GM19035 (cell line): ENCODE results near the gene FBXO21.
"Not testable (repeated sequence)": the region's sequence is repeated elsewhere in the genome, so short reads cannot be mapped to it uniquely, and the experiment has no call there.

Experiments used
- ATAC-seq: cut with Tn5 transposase; IDR thresholded peaks from one replicate; pipeline ENCODE4 v1.9.1; 2021; ENCODE audit not compliant: unreplicated experiment

Gene FBXO21

GRCh38 chr12:117109943-117110635, 80.2 kb downstream of the FBXO21 start:
- ATAC-seq, result no peak

GRCh38 chr12:117105902-117106301, 84.4 kb downstream of the FBXO21 start:
- no peak for ATAC-seq

DNA sequence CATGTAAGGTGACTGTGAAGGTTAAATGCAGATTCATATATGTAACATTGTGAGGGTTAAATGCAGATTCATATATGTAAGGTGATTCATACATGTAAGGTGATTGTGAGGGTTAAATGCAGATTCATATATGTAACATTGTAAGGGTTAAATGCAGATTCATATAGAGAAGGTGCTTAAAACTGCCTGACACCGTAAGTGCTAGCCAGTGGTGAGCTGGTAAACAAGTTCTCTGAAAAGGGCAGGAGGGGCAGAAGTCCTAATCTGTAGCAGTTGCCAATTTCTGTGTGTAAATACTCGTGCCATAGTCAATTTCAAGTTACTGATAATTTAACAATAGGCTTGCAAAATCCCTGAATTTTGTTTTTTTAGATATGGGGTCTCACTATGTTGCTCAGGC, 86.3 kb downstream of the FBXO21 start:
- ATAC-seq, result not testable (repeated sequence)

- ATAC-seq, result no peak
Measured at GRCh38 chr12:117102800-117103181, 87.5 kb downstream of the FBXO21 start.

DNA sequence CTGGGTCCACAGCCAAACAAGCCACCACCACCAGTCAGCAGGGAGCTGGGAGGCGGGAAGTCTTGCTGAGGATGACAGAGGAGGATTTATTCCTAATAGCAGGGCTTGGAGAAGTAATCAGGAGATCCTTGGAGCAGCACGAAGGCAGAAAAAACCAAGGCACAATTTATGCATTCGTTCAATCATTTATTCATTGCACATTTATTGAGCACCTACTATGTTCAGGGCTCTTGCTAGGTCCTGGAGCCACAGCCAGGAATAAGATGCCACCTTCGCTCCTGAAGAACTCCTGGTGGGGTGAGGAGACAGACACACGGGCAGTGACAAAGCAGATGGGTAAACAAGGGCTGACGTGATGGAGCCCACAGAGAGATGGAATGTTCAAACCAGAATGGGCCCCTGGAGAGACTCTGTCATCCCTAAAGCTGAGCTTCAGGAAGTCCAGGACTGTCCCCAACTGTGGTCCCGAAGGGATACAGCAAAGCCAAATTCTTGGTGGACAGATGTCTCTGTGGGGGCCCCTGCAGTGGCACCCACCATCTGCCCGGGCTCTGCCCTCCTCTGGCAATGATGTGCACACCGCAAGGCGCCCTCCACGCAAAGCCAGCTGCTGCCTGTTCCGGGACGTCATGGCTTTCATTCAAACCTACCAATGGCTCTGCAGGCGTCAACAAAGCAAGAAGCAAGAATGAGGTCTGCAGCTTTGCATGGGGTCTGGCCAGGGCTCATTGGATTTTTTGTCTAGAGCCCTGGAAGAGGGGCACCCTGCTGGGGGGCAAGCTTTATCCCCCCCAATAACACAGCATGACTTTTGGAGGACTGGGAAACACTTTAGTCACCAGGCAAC, 88.1 kb downstream of the FBXO21 start:
- no peak for ATAC-seq

DNA sequence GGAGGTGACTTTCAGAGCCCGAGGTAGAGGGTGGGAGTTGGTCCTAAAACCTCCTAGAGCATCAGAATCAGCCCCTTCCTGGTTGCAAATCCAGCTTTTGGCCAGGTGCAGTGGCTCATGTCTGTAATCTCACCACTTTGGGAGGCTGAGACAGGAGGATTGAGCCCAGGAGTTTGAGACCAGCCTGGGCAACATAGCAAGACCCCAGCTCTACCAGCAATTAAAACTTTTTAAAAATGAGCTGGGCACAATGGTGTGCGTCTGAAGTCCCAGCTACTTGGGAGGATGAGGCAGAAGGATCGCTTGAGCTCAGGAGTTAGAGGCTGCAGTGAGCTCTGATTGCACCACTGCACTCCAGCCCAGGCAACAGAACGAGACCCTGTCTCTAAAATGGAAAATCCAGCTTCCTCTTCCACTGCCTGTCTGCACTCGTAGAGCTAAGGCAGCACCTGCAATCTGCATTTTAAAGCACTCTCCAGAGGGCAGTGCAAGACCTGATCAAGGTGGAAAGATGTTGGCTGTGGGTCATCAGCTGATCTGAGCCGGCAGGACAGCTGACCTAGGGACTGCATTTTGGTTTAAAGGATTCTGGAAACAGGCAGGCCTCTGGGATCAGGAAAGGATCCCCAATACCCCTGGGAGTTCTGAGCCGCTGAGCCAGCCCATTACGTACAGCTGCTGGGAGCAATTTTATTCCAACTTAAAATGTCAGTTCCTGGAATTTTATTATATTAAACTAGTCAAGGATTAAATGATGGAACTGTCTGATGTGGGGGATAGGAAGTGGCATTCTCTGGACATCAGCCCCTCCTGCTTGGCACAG, 89.2 kb downstream of the FBXO21 start:
- no peak for ATAC-seq

DNA sequence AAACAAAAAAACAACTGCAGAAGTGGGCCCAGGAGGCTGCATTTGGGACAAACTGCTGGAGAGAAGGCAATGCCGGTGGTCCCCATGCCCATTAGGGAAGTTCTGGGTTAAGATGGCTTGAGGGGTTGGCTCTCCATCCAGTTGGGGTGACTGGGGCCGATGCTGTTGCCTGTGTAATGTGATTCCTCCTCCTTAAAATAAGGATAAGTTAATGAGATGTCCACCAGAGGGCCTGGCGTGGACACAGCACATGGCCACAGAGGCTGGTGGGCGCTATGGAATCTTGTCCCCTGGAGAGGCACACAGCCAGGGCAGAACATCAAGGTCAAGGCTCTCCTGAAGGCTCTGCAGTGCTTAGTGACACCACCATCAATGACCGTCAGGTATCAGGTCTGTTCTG, 90.0 kb downstream of the FBXO21 start:
- ATAC-seq, result no peak

GRCh38 chr12:117098361-117099217, 91.7 kb downstream of the FBXO21 start:
- ATAC-seq, result peak; percentile 46

DNA sequence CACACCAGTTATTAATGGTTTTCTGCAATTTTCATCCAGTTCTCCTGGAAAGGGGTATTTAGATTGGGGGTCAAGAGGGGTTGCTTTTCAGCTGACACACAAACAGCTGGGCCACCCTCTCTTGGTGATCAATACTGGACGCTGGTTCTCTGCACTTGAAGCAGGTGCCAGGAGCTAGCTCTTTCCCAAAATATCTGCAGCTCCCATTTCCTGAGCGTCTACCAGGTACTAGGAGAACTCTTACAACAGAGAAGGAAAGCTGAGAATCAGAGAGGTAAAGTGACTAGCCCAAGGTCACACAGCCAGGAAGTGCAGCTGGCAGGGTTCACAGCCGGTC, 92.3 kb downstream of the FBXO21 start:
- ATAC-seq, result no peak

GRCh38 chr12:117097159-117097558, 93.1 kb downstream of the FBXO21 start:
- no peak for ATAC-seq

GRCh38 chr12:117096501-117097042, 93.7 kb downstream of the FBXO21 start:
- no peak for ATAC-seq

- not testable (repeated sequence) for ATAC-seq
Measured at GRCh38 chr12:117095191-117095590, 95.1 kb downstream of the FBXO21 start.

DNA sequence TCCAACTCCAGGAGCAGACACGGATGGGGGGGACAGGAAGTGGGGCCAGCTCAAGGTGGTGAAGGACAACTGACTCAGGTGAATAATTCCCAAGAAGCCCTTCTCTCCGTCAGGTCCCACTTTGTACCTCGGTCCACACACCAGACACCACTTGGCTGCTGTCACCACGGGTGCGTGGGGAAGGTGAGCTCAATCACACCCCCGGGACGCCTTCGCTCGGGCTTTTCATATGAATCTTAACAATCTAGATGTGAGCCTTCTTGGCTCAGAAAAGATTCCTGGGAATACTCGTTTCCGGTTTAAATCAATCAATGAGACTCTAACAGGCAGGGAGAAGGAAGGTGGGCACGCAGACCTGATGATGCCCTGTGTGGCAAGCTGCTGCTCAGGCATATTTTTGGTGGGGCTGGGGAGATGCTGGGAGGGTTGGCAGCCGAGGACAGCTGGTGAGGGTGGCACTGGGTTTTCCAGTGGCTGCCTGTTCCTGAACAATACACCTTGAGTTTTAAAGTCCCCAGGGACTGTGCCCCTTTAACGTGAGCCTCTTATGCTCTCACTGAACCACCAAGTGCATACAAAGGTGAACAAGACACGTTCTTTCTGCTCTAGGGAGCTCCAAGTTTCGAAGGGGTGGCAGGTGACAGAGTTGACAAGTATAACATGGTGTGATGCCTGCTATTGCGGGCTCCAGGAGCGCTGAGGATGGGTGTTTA, 96.2 kb downstream of the FBXO21 start:
- no peak for ATAC-seq

GRCh38 chr12:117093431-117093830, 96.8 kb downstream of the FBXO21 start:
- no peak for ATAC-seq

DNA sequence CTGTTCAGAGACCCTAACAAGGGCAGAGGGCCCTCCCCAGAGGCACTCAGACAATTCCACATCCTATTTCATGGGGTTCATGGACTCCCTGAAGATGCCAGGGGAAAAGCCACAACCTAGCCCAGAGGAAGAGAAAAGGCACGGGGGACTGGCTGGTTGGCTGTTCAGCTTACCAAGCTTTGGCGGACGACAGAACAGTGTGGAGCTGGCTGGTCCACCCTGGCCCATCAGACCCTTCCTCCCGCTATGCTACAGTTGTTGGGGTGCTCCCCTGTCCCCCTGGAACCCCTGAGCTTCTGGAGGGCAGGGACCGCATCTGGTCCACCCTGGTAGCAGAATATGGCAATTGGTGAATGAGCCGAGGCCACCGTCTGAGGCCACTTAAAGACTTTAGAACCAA, 97.4 kb downstream of the FBXO21 start:
- no peak for ATAC-seq

GRCh38 chr12:117092511-117092780, 97.8 kb downstream of the FBXO21 start:
- no peak for ATAC-seq
